ENCODE measurements around the gene PHKA1.
"Not testable (repeated sequence)": the region's sequence is repeated elsewhere in the genome, so short reads cannot be mapped to it uniquely, and the experiment has no call there.

- TF ChIP-seq, protein P1, sequence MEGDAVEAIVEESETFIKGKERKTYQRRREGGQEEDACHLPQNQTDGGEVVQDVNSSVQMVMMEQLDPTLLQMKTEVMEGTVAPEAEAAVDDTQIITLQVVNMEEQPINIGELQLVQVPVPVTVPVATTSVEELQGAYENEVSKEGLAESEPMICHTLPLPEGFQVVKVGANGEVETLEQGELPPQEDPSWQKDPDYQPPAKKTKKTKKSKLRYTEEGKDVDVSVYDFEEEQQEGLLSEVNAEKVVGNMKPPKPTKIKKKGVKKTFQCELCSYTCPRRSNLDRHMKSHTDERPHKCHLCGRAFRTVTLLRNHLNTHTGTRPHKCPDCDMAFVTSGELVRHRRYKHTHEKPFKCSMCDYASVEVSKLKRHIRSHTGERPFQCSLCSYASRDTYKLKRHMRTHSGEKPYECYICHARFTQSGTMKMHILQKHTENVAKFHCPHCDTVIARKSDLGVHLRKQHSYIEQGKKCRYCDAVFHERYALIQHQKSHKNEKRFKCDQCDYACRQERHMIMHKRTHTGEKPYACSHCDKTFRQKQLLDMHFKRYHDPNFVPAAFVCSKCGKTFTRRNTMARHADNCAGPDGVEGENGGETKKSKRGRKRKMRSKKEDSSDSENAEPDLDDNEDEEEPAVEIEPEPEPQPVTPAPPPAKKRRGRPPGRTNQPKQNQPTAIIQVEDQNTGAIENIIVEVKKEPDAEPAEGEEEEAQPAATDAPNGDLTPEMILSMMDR (IDR thresholded peaks at IDR 0.05; ENCODE audit: poor library complexity, severe bottlenecking) = not testable (repeated sequence)
- not testable (repeated sequence) for TF ChIP-seq EZH2 (IDR thresholded peaks at IDR 0.05; ENCODE audit: borderline replicate concordance, insufficient read depth, low read length, poor library complexity, severe bottlenecking); POLR2AphosphoS5 (IDR thresholded peaks at IDR 0.05); MXI1 (conservative IDR thresholded peaks at IDR 0.05; ENCODE audit: poor library complexity, severe bottlenecking)
These were observed 154.5 kb downstream of the PHKA1 start for GRCh38 chrX:72559655-72560054.
